SK-N-SH (cell line): ENCODE measurements around the gene NR0B2. TPM values are rescaled to one million over a fixed set of nuclear protein-coding genes. Genes with fewer than 3 reads are reported as not detected.

Experiments used
- CTCF ChIA-PET: fragments of 300-600, 350-600 bp; formaldehyde crosslinking; extraction: SDS; loops from one replicate; lab custom pipeline; 2021; lab: Yijun Ruan, JAX
- POLR2A ChIA-PET: fragments of 350-600 bp; sonication (Branson Sonifier 250); formaldehyde crosslinking; extraction: SDS; loops from one replicate; lab custom pipeline; 2020; ENCODE audit warnings: antibody characterized with exemption, inconsistent platforms; lab: Yijun Ruan, JAX
- DNase-seq: peaks from one replicate; pipeline ENCODE4 v3.0.0; 2012
- H2AFZ ChIP-seq: fragments of 200-600 bp; sonication (generic); 2 replicates; pipeline ENCODE4 v1.8.1; 2016; ENCODE audit warnings: antibody characterized with exemption, mild to moderate bottlenecking, low read depth
- H3F3A ChIP-seq: fragments of 200-600 bp; sonication (generic); replicated peaks from 2 replicates; pipeline ENCODE3; 2016; ENCODE audit warnings: antibody characterized with exemption, mild to moderate bottlenecking; ENCODE audit not compliant: insufficient read depth
- H3K27ac ChIP-seq, 2 experiments: fragments of 200-500 bp in 1 of 2; fragments of 200-600 bp in 1 of 2; sonication (Bioruptor generic) in 1 of 2; sonication (generic), shearing (Covaris generic) in 1 of 2; 2 replicates each; pipeline versions ENCODE4 v1.5.1 to v1.6.1; 2014 to 2016; ENCODE audit warnings: low read depth in 2 of 2, inconsistent platforms in 1 of 2, low read length in 1 of 2, mild to moderate bottlenecking in 1 of 2, mixed read lengths in 1 of 2
- H3K27me3 ChIP-seq: fragments of 200-600 bp; sonication (generic), shearing (Covaris generic); 2 replicates; pipeline ENCODE4 v1.6.1; 2016; ENCODE audit warnings: mixed run types; ENCODE audit not compliant: insufficient read depth
- H3K36me3 ChIP-seq, 2 experiments: fragments of 200-500 bp in 1 of 2; fragments of 200-600 bp in 1 of 2; sonication (Bioruptor generic) in 1 of 2; sonication (generic) in 1 of 2; replicated peaks in 1 of 2; 2 replicates each; pipeline versions ENCODE3 to v1.5.1; 2014 to 2016; ENCODE audit warnings: low read length in 1 of 2, mild to moderate bottlenecking in 1 of 2; ENCODE audit not compliant: insufficient read depth in 2 of 2, control insufficient read depth in 1 of 2
- H3K4me1 ChIP-seq, 2 experiments: fragments of 200-500 bp in 1 of 2; fragments of 200-600 bp in 1 of 2; sonication (Bioruptor generic) in 1 of 2; sonication (generic), shearing (Covaris generic) in 1 of 2; 2 replicates each; pipeline versions ENCODE4 v1.5.1 to v1.6.1; 2014 to 2016; ENCODE audit warnings: low read depth in 1 of 2, low read length in 1 of 2, mixed run types in 1 of 2; ENCODE audit not compliant: insufficient read depth in 2 of 2, control insufficient read depth in 1 of 2
- H3K4me2 ChIP-seq: fragments of 200-600 bp; sonication (generic), shearing (Covaris generic); 2 replicates; pipeline ENCODE4 v1.6.1; 2017; ENCODE audit warnings: mixed run types
- H3K4me3 ChIP-seq, 2 experiments: fragments of 200-500 bp in 1 of 2; fragments of 200-600 bp in 1 of 2; sonication (Bioruptor generic) in 1 of 2; sonication (generic), shearing (Covaris generic) in 1 of 2; 2 replicates each; pipeline versions ENCODE4 v1.5.1 to v1.8.1; 2014 to 2016; ENCODE audit warnings: low read depth in 2 of 2, inconsistent platforms in 1 of 2, low read length in 1 of 2, mild to moderate bottlenecking in 1 of 2, mixed read lengths in 1 of 2, moderate library complexity in 1 of 2
- H3K79me2 ChIP-seq: fragments of 200-600 bp; sonication (generic); 2 replicates; pipeline ENCODE4 v1.8.1; 2017; ENCODE audit warnings: mild to moderate bottlenecking; ENCODE audit not compliant: insufficient read depth
- H3K9ac ChIP-seq: fragments of 200-600 bp; sonication (generic); 2 replicates; pipeline ENCODE4 v1.6.1; 2017; ENCODE audit warnings: mixed run types
- H3K9me2 ChIP-seq: fragments of 200-600 bp; sonication (generic); 2 replicates; pipeline ENCODE4 v1.6.1; 2017; ENCODE audit warnings: mixed run types
- H3K9me3 ChIP-seq: fragments of 200-600 bp; sonication (generic); 2 replicates; pipeline ENCODE4 v1.6.1; 2017; ENCODE audit warnings: mixed run types, mild to moderate bottlenecking, moderate library complexity
- H4K20me1 ChIP-seq: fragments of 200-600 bp; sonication (generic); 2 replicates; pipeline ENCODE4 v1.6.1; 2017; ENCODE audit warnings: mild to moderate bottlenecking, mixed run types; ENCODE audit not compliant: insufficient read depth
- CTCF ChIP-seq: fragments of 200-600 bp; sonication (generic); IDR thresholded peaks from 2 replicates; pipeline ENCODE4 v1.6.1; 2017; ENCODE audit warnings: antibody characterized with exemption, mild to moderate bottlenecking, moderate library complexity
- ELF1 ChIP-seq: IDR thresholded peaks from 2 replicates; pipeline ENCODE4 v1.4.0; 2012
- EP300 ChIP-seq, 2 experiments: IDR thresholded peaks; 2 replicates each; pipeline versions ENCODE4 v1.4.0 to v1.6.1; 2012; ENCODE audit warnings: borderline replicate concordance in 1 of 2, low read depth in 1 of 2, low read length in 1 of 2
- EZH2phosphoT487 ChIP-seq: fragments of 200-600 bp; sonication (generic); IDR thresholded peaks from 2 replicates; pipeline ENCODE4 v1.6.1; 2017; ENCODE audit warnings: low read depth, mixed run types, mild to moderate bottlenecking, antibody characterized with exemption, moderate library complexity, borderline replicate concordance
- FOSL2 ChIP-seq: IDR thresholded peaks from 2 replicates; pipeline ENCODE4 v1.4.0; 2012; ENCODE audit warnings: low read depth, mild to moderate bottlenecking, moderate library complexity, borderline replicate concordance
- FOXJ3 ChIP-seq: sonication (generic); formaldehyde crosslinking; IDR thresholded peaks from 2 replicates; pipeline ENCODE4 v1.5.1; 2020; ENCODE audit warnings: mild to moderate bottlenecking, missing genetic modification reagents
- FOXM1 ChIP-seq: IDR thresholded peaks from 2 replicates; pipeline ENCODE4 v1.4.0; 2012; ENCODE audit warnings: low read depth, mild to moderate bottlenecking
- IRF3 ChIP-seq: fragments of 150-350 bp; IDR thresholded peaks from 2 replicates; pipeline ENCODE4 v1.6.1; 2016; ENCODE audit warnings: mild to moderate bottlenecking, low read depth, low read length
- JUND ChIP-seq: IDR thresholded peaks from 2 replicates; pipeline ENCODE4 v1.4.0; 2012
- RAD21 ChIP-seq: IDR thresholded peaks from 2 replicates; pipeline ENCODE4 v1.6.1; 2012; ENCODE audit warnings: mild to moderate bottlenecking, low read length
- REST ChIP-seq: IDR thresholded peaks from 2 replicates; pipeline ENCODE4 v1.6.1; 2012; ENCODE audit warnings: mild to moderate bottlenecking, low read depth, low read length, moderate library complexity
- RXRA ChIP-seq: IDR thresholded peaks from 2 replicates; pipeline ENCODE4 v1.4.0; 2012; ENCODE audit warnings: low read depth, mild to moderate bottlenecking, borderline replicate concordance
- SIN3A ChIP-seq: IDR thresholded peaks from 2 replicates; pipeline ENCODE4 v1.6.1; 2012; ENCODE audit warnings: low read depth, mild to moderate bottlenecking, low read length, moderate library complexity, borderline replicate concordance
- TAF1 ChIP-seq: IDR thresholded peaks from 2 replicates; pipeline ENCODE4 v1.6.1; 2012; ENCODE audit warnings: low read depth, mild to moderate bottlenecking, low read length, moderate library complexity, borderline replicate concordance
- TEAD4 ChIP-seq: IDR thresholded peaks from 2 replicates; pipeline ENCODE4 v1.4.0; 2012; ENCODE audit warnings: mild to moderate bottlenecking, borderline replicate concordance; ENCODE audit not compliant: insufficient read depth
- USF1 ChIP-seq: IDR thresholded peaks from 2 replicates; pipeline ENCODE4 v1.4.0; 2012; ENCODE audit warnings: low read depth, borderline replicate concordance
- USF2 ChIP-seq: fragments of 150-350 bp; IDR thresholded peaks from 2 replicates; pipeline ENCODE4 v1.6.1; 2017; ENCODE audit warnings: antibody characterized with exemption, low read length, low read depth, borderline replicate concordance
- YY1 ChIP-seq: IDR thresholded peaks from 2 replicates; pipeline ENCODE4 v1.4.0; 2012; ENCODE audit warnings: low read depth, mild to moderate bottlenecking
- ZBTB33 ChIP-seq: IDR thresholded peaks from 2 replicates; pipeline ENCODE4 v1.4.0; 2012; ENCODE audit warnings: low read depth, borderline replicate concordance
- WGBS: methylation state at CpG from one replicate; pipeline ENCODE4 v1.1.6; 2017; ENCODE audit warnings: low lambda C conversion rate; 5-methylcytosine and 5-hydroxymethylcytosine counted together
- polyA plus RNA-seq, 3 experiments: library from polyadenylated mRNA; depleted of rRNA; stranded (reverse); fragments of >200 nt; gene quantifications; 2 replicates each; pipeline ENCODE4 v1.2.3, GENCODE V29; 2012

Gene NR0B2
- polyA plus RNA-seq, 1 of the 3 experiments (the other 2 are of a cell fraction), result not detected

- Histone ChIP-seq H3K9me2 (no peaks in the 10 kb centered on the region), H3K4me3 (peak overlapping the region; percentile 56 to 90), H3K27ac (peak overlapping the region; percentile 84 to 94), H3K9me3 (no peaks in the 10 kb centered on the region), H3F3A (peaks cover 17% of the 10 kb centered on the region), H3K36me3 (no peaks in the 10 kb centered on the region), H3K4me1 (peaks cover 6 to 7% of the 10 kb centered on the region in 2 experiments; a peak in 2 of 4 replicates), H2AFZ (peak overlapping the region; percentile 97), H3K79me2 (no peaks in the 10 kb centered on the region), H3K4me2 (peak overlapping the region; percentile 98), H3K27me3 (no peaks in the 10 kb centered on the region), H4K20me1 (no peaks in the 10 kb centered on the region), H3K9ac (peak overlapping the region; percentile 83)
- 1% methylated on average over 47 of the region's 75 CpGs for WGBS
- peak; percentile 97 for DNase-seq
- ChIA-PET POLR2A (interaction anchor here (0.8 to 1.4 kb wide), 7 partner anchors 10 to 77 kb away, joined by 3 to 7 read pairs (median 4); partner anchors contain the start of genes GPATCH3, GPN2 and PIGV), CTCF (interaction anchor here (0.8 to 1.7 kb wide), 7 partner anchors 9 to 77 kb away, joined by 3 to 9 read pairs (median 4); partner anchors contain the start of genes GPATCH3 and PIGV)
- TF ChIP-seq TAF1 (peak; percentile 87), JUND (peak; percentile 52; the same call in 1 of the 2 replicates), ELF1 (peak; percentile 64), RAD21 (no peak), YY1 (no peak; the same call in 1 of the 2 replicates), TEAD4 (no peak), USF1 (no peak), RXRA (no peak), ZBTB33 (no peak), IRF3 (peak; percentile 73), SIN3A (peak; percentile 60; the same call in 1 of the 2 replicates), USF2 (no peak), CTCF (no peak; the same call in 1 of the 2 replicates), FOXJ3 (no peak), FOSL2 (peak; percentile 77; the same call in 1 of the 2 replicates), EP300 (IDR thresholded peaks at IDR 0.05; ENCODE audit: borderline replicate concordance in 1 of 2, low read depth in 1 of 2, low read length in 1 of 2) (0 out of 4 replicates have a peak, but pooled peaks of 1 of the 2 experiments have one; percentile 21), EZH2phosphoT487 (no peak), REST (no peak), FOXM1 (no peak)
Measured at GRCh38 chr1:26864610-26865480, 48.9 kb downstream of the NR0B2 start.
